ENCODE measurements around the gene SLC19A1.

Gene SLC19A1

DNA sequence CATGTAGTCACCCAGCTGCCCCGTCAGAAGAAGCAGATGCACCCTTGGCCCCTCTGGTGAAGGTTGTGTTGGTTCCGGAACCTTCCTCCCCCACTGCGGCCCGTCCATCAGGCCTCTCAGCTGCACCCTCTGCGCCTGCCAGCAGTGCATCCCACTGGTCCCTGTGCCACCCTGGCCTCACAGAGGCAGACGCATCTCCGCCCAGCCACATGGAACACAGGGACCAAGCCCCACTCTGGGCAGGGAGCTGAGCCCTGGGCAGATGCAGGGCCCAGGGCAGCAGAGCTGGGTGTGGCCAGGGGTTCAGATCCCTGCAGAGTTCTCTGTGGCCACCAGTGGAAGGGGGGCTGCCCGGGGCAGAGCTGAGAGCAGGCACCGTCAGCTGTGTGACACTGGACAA lies 50.6 kb downstream of the SLC19A1 start:
- peaks cover 7% of the 10 kb centered on the region for H3K4me1 Mint-ChIP-seq
- no peak overlapping the region for H3K27ac Mint-ChIP-seq

GRCh38 chr21:45491056-45491455 lies 51.2 kb downstream of the SLC19A1 start:
- TF ChIP-seq, protein P1, sequence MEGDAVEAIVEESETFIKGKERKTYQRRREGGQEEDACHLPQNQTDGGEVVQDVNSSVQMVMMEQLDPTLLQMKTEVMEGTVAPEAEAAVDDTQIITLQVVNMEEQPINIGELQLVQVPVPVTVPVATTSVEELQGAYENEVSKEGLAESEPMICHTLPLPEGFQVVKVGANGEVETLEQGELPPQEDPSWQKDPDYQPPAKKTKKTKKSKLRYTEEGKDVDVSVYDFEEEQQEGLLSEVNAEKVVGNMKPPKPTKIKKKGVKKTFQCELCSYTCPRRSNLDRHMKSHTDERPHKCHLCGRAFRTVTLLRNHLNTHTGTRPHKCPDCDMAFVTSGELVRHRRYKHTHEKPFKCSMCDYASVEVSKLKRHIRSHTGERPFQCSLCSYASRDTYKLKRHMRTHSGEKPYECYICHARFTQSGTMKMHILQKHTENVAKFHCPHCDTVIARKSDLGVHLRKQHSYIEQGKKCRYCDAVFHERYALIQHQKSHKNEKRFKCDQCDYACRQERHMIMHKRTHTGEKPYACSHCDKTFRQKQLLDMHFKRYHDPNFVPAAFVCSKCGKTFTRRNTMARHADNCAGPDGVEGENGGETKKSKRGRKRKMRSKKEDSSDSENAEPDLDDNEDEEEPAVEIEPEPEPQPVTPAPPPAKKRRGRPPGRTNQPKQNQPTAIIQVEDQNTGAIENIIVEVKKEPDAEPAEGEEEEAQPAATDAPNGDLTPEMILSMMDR (IDR thresholded peaks at IDR 0.05; ENCODE audit: unreplicated experiment in 3 of 3), result no peak
- peaks cover 7% of the 10 kb centered on the region for H3K4me1 Mint-ChIP-seq
- no peaks in the 10 kb centered on the region for H3K9me3 Mint-ChIP-seq
- peaks cover 3% of the 10 kb centered on the region for H3K36me3 Mint-ChIP-seq (ENCODE audit: low read depth)
- H3K27ac Mint-ChIP-seq, result no peak overlapping the region
- H3K4me3 Mint-ChIP-seq, result no peak overlapping the region
- H3K27me3 Mint-ChIP-seq (ENCODE audit: low read depth), result peaks cover 3% of the 10 kb centered on the region

More for the DNA sequence above, 50.6 kb downstream of the SLC19A1 start:
- no peak overlapping the region for H3K4me3 Mint-ChIP-seq
- H3K36me3 Mint-ChIP-seq (ENCODE audit: low read depth), result no peaks in the 10 kb centered on the region
- H3K9me3 Mint-ChIP-seq, result no peaks in the 10 kb centered on the region
- TF ChIP-seq, protein P1 (IDR thresholded peaks at IDR 0.05; ENCODE audit: unreplicated experiment in 3 of 3), result no peak
- H3K27me3 Mint-ChIP-seq (ENCODE audit: low read depth), result peaks cover 3% of the 10 kb centered on the region

DNA sequence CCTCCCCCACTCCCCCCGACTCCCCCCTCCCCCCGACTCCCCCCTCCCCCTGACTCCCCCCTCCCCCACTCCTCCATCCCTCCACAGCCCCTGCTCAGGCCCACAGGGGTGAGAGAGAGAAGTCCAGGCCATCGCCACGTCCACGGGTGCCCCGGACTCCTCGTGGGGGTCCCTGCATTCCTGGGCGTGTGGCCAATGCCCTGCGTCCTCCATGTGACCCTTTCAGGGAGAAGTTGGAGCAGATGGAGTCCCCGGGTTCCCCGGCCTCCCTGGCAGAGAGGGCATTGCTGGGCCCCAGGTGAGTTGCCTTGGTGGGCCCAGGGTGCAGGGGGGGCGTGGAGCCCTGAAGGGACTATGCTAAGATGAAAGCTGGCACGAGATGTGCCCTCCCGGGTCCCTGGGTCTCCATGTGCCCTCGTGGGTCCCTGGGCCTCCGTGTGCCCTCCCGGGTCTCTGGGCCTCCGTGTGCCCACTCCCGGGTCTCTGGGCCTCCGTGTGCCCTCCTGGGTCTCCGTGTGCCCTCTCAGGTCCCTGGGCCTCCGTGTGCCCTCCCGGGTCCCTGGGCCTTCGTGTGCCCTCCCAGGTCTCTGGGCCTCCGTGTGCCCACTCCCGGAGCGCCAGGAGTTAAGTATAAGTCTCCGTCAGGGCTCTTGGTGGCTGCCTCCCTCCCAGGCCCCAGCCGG lies 52.0 kb downstream of the SLC19A1 start:
- no peak overlapping the region for H3K4me3 Mint-ChIP-seq
- no peak overlapping the region for H3K27ac Mint-ChIP-seq
- H3K9me3 Mint-ChIP-seq, result no peaks in the 10 kb centered on the region
- H3K4me1 Mint-ChIP-seq, result peaks cover 7% of the 10 kb centered on the region
- TF ChIP-seq, protein P1 (IDR thresholded peaks at IDR 0.05; ENCODE audit: unreplicated experiment in 3 of 3), result no peak
- peaks cover 3% of the 10 kb centered on the region for H3K27me3 Mint-ChIP-seq (ENCODE audit: low read depth)
- peaks cover 3% of the 10 kb centered on the region for H3K36me3 Mint-ChIP-seq (ENCODE audit: low read depth)

DNA sequence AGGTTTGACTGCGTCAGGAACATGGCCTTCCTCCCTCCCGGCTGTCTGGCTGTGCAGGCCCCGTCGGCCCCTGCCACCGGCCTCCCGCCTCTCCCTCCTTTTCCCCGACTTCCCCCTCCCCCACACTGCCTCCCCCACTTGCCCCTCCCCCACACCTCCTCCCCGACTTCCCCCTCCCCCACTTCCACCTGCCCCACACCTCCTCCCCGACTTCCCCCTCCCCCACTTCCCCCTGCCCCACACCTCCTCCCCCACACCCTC lies 52.6 kb downstream of the SLC19A1 start:
- Mint-ChIP-seq H3K9me3 (no peaks in the 10 kb centered on the region), H3K36me3 (ENCODE audit: low read depth) (peaks cover 4% of the 10 kb centered on the region), H3K4me3 (no peak overlapping the region), H3K27me3 (ENCODE audit: low read depth) (peaks cover 3% of the 10 kb centered on the region), H3K4me1 (peaks cover 7% of the 10 kb centered on the region), H3K27ac (no peak overlapping the region)
- TF ChIP-seq, protein P1 (IDR thresholded peaks at IDR 0.05; ENCODE audit: unreplicated experiment in 3 of 3), result no peak

DNA sequence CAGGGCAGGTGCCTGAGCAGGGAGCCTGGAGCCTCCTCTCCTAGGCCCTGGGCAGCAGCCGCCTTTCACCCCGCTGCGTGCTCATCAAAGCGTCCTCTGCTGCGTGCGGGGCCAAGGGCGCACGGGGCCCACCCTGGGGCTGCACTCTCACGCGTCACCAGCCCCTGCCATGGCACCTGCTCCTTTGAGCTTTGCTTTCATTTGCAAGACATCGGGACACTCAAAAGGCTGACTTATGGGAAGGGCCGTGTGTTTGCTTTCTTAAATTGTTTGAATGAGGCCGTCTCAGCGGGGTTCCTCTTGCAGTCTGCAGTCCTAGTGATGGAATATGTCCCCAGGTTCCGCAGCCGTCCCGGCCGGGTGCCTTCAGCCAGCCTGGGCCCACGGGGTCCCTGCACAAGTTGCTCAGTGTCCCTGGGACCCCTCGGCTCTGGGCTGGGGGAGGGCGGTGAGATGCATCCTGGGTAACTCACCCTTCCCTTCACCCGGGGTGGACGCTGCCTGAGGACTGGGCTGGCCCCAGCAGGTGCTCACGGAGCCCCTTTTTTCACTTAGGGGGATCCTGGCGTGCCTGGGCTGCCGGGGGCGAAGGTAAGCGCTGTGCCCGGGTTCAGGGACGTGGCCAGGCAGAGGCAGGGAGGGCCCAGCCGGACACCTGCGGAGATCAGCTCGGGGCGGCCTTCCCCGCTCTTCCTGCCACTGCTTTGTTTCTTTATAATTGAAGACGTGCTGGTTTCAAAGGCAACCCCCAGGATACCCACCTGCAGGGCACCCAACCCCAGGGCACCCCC lies 53.1 kb downstream of the SLC19A1 start:
- peaks cover 3% of the 10 kb centered on the region for H3K27me3 Mint-ChIP-seq (ENCODE audit: low read depth)
- TF ChIP-seq, protein P1 (IDR thresholded peaks at IDR 0.05; ENCODE audit: unreplicated experiment in 3 of 3), result no peak
- H3K4me1 Mint-ChIP-seq, result peaks cover 7% of the 10 kb centered on the region
- H3K9me3 Mint-ChIP-seq, result no peaks in the 10 kb centered on the region
- no peak overlapping the region for H3K27ac Mint-ChIP-seq
- no peak overlapping the region for H3K4me3 Mint-ChIP-seq
- peaks cover 9% of the 10 kb centered on the region for H3K36me3 Mint-ChIP-seq (ENCODE audit: low read depth)
